Measurements from ENCODE around the gene MRPS22.

Gene MRPS22

DNA sequence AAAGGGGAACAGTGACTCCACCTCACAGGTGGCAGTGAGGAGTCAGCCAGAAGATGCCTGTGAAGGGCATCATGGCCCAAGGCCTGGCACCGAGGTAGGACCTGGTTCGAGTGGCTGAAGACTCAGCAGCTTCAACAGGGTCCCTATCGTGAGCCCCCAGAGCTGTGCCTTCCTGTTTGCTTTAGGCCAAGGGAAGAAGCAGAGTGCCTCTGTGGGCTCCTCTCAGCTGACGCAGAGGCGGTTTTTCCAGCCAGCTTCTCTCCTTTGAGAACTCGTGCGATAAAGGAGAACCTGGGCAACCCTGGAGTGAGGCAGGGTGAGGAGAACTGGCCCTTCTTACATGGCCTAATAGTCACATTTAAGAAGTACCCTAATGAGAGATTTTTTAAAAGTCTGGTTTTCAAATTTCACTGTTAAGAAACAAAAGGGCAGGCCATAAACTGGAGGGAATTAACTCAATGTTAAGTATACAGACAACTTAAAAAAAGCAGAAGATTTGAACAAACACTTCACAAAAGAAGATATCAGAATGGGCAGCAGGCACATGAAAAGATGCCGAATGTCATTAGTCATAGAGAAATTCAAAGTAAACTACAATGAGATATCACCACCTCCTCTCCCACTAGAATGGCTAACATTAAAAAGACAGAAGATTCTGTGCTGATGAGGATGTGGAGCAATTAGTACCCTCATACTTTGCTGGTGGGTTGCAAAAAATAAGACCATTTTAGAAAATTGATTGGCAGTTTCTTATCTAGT is 23.1 kb upstream of the MRPS22 start:
- ChIA-PET POLR2A (no interaction called here), CTCF (no interaction called here)
- no peak for DNase-seq (ENCODE audit: extremely low spot score)
- TF ChIP-seq FOXM1 (IDR thresholded peaks at IDR 0.05; ENCODE audit: borderline replicate concordance), result no peak
- TF ChIP-seq TARDBP (IDR thresholded peaks at IDR 0.05), result no peak

DNA sequence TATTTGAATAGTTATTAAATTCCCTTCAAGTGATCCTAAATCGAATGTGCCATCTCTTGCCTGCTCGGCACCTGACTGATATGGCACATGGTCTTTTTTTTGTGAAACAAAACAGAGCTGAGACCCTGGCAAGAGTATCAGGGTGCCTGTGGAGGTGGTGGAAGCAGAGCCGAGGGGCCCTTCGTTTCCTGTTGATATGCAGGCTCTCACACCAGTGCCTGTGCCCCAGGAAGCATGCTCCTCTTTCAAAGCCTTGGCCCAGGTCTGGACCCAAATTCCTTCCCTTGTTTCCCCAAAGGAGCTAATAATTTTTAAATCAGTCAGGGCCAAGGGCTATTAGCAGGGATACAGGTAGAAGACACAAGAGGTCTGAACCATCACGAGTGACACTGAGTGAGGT is 21.5 kb upstream of the MRPS22 start:
- POLR2A ChIA-PET, result no interaction called here
- no peak for DNase-seq (ENCODE audit: extremely low spot score)
- CTCF ChIA-PET, result no interaction called here
- TF ChIP-seq ZNF384 (IDR thresholded peaks at IDR 0.05) (no peak), SP1 (IDR thresholded peaks at IDR 0.05) (no peak)

DNA sequence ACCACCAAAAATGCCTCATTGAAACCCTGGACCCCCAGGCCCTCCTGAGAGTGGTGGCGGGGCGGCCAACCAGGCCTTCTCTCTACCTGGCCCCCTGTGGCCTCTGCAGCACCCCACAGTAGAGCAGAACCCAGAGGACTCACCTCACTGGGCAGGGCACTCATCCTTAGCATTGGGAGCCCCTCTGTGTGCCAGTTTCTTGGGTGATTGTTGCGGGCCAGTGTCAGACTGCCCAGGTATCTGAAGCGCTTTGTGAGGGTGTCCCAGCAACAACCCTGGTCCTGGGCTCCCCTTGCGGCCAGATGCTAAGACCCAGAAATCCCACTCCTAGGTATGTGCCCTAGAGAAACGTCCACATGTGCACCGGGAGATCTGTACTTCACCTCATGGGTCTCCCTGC is 20.7 kb upstream of the MRPS22 start:
- DNase-seq (ENCODE audit: extremely low spot score), result no peak
- CTCF ChIA-PET, result no interaction called here
- POLR2A ChIA-PET, result no interaction called here
- TF ChIP-seq ELF4 (IDR thresholded peaks at IDR 0.05), result no peak
- no peak for TF ChIP-seq BHLHE40 (IDR thresholded peaks at IDR 0.05; ENCODE audit: borderline replicate concordance)
- no peak for TF ChIP-seq HDGF (IDR thresholded peaks at IDR 0.05; ENCODE audit: borderline replicate concordance)
- no peak for TF ChIP-seq FOXK2 (IDR thresholded peaks at IDR 0.05)
- TF ChIP-seq NFRKB (IDR thresholded peaks at IDR 0.05), result no peak
- no peak for TF ChIP-seq SUZ12 (IDR thresholded peaks at IDR 0.05)
- no peak for TF ChIP-seq FOXM1 (IDR thresholded peaks at IDR 0.05; ENCODE audit: borderline replicate concordance)
- no peak for TF ChIP-seq ARNT (IDR thresholded peaks at IDR 0.05)
- TF ChIP-seq TARDBP (IDR thresholded peaks at IDR 0.05), result no peak
- no peak for TF ChIP-seq SP1 (IDR thresholded peaks at IDR 0.05)
- no peak for TF ChIP-seq CTBP1 (IDR thresholded peaks at IDR 0.05; ENCODE audit: borderline replicate concordance)
- no peak for TF ChIP-seq FOXA1 (IDR thresholded peaks at IDR 0.05)
- TF ChIP-seq, protein P1, sequence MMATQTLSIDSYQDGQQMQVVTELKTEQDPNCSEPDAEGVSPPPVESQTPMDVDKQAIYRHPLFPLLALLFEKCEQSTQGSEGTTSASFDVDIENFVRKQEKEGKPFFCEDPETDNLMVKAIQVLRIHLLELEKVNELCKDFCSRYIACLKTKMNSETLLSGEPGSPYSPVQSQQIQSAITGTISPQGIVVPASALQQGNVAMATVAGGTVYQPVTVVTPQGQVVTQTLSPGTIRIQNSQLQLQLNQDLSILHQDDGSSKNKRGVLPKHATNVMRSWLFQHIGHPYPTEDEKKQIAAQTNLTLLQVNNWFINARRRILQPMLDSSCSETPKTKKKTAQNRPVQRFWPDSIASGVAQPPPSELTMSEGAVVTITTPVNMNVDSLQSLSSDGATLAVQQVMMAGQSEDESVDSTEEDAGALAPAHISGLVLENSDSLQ (IDR thresholded peaks at IDR 0.05), result no peak
- TF ChIP-seq L3MBTL2 (conservative IDR thresholded peaks at IDR 0.05), result no peak
- no peak for TF ChIP-seq ZNF384 (IDR thresholded peaks at IDR 0.05)

DNA sequence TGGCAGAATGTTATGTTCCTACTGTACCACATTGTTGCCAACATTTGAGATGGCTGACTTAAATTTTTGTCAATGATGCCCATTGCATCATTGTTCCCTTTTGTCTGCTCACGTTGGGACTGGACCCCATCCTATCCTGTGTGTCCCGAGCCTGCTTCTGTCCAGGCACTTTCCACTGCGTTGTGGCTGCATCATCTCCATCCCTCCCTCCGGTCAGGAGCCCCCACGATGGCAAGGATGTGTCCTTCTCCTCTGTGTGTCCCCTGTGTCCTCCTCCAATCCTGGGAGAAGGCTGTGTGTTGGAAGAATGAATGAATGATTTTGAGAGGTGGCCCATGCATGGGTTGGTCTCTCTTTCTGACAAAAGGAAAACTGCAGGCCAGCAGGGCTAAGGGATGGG is 19.4 kb upstream of the MRPS22 start:
- ChIA-PET POLR2A (no interaction called here), CTCF (no interaction called here)
- TF ChIP-seq TARDBP (IDR thresholded peaks at IDR 0.05) (no peak), FOXM1 (IDR thresholded peaks at IDR 0.05; ENCODE audit: borderline replicate concordance) (no peak), ZNF384 (IDR thresholded peaks at IDR 0.05) (no peak), NFRKB (IDR thresholded peaks at IDR 0.05) (no peak), CTBP1 (IDR thresholded peaks at IDR 0.05; ENCODE audit: borderline replicate concordance) (no peak), FOXA1 (IDR thresholded peaks at IDR 0.05) (no peak), L3MBTL2 (conservative IDR thresholded peaks at IDR 0.05) (no peak), ELF4 (IDR thresholded peaks at IDR 0.05) (no peak), SUZ12 (IDR thresholded peaks at IDR 0.05) (no peak), FOXK2 (IDR thresholded peaks at IDR 0.05) (no peak), SP1 (IDR thresholded peaks at IDR 0.05) (no peak), LEF1 (IDR thresholded peaks at IDR 0.05; ENCODE audit: borderline replicate concordance) (no peak), HDGF (IDR thresholded peaks at IDR 0.05; ENCODE audit: borderline replicate concordance) (no peak), ARNT (IDR thresholded peaks at IDR 0.05) (no peak)
- TF ChIP-seq, protein P1 (IDR thresholded peaks at IDR 0.05), result no peak
- DNase-seq (ENCODE audit: extremely low spot score), result no peak

DNA sequence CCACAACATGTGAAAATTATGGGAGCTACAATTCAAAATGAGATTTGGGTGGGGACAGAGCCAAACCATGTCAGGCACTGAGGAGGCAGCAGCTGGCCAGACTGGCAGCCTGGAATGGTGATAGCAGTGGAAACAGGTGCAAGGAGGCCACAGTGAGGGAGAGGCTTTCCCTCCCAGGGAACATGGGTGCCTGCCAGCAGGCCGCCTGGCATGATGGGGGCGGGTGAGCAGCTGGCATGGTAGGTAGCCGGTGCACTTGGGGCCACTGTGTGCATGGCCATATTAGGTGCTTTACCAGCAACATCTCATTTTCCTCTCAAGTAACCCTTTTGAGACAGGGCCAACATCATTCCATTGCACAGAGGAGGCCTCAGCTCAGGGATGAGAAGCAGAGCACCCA is 18.3 kb upstream of the MRPS22 start:
- ChIA-PET POLR2A (no interaction called here), CTCF (no interaction called here)
- TF ChIP-seq, protein P1 (IDR thresholded peaks at IDR 0.05), result no peak
- TF ChIP-seq BHLHE40 (IDR thresholded peaks at IDR 0.05; ENCODE audit: borderline replicate concordance), result no peak
- no peak for TF ChIP-seq LEF1 (IDR thresholded peaks at IDR 0.05; ENCODE audit: borderline replicate concordance)
- no peak for TF ChIP-seq CTBP1 (IDR thresholded peaks at IDR 0.05; ENCODE audit: borderline replicate concordance)
- no peak for TF ChIP-seq ELF4 (IDR thresholded peaks at IDR 0.05)
- TF ChIP-seq NFRKB (IDR thresholded peaks at IDR 0.05), result no peak
- no peak for TF ChIP-seq SP1 (IDR thresholded peaks at IDR 0.05)
- TF ChIP-seq FOXK2 (IDR thresholded peaks at IDR 0.05), result no peak
- no peak for TF ChIP-seq FOXA1 (IDR thresholded peaks at IDR 0.05)
- no peak for TF ChIP-seq ZNF384 (IDR thresholded peaks at IDR 0.05)
- no peak for TF ChIP-seq FOXM1 (IDR thresholded peaks at IDR 0.05; ENCODE audit: borderline replicate concordance)
- TF ChIP-seq SUZ12 (IDR thresholded peaks at IDR 0.05), result no peak
- no peak for TF ChIP-seq ARNT (IDR thresholded peaks at IDR 0.05)

DNA sequence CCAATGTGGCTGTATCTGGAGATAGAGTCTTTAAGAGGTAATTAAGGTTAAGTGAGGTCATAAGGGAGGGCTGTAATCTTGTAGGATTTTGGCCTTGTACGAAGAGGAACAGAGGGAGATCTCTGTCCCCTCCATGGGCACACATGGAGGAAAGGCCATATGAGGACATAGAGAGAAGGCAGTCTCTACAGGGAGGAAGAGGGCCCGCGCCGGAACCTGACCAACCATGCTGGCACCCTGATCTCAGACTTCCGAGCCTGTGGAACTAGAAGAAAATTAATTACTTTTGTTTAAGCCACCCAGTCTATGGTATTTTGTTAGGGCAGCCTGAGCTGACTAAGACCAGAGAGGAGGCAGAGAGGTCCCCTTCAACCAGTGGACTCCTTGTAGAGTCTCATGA is 17.7 kb upstream of the MRPS22 start:
- no peak for TF ChIP-seq SP1 (IDR thresholded peaks at IDR 0.05)
- no peak for TF ChIP-seq FOXK2 (IDR thresholded peaks at IDR 0.05)
- no peak for TF ChIP-seq ARNT (IDR thresholded peaks at IDR 0.05)
- no peak for TF ChIP-seq FOXA1 (IDR thresholded peaks at IDR 0.05)
- TF ChIP-seq ZNF384 (IDR thresholded peaks at IDR 0.05), result no peak
- no peak for TF ChIP-seq LEF1 (IDR thresholded peaks at IDR 0.05; ENCODE audit: borderline replicate concordance)
- DNase-seq (ENCODE audit: extremely low spot score), result no peak
- ChIA-PET CTCF (no interaction called here), POLR2A (no interaction called here)

More for the DNA sequence above, 18.3 kb upstream of the MRPS22 start:
- no peak for DNase-seq (ENCODE audit: extremely low spot score)

DNA sequence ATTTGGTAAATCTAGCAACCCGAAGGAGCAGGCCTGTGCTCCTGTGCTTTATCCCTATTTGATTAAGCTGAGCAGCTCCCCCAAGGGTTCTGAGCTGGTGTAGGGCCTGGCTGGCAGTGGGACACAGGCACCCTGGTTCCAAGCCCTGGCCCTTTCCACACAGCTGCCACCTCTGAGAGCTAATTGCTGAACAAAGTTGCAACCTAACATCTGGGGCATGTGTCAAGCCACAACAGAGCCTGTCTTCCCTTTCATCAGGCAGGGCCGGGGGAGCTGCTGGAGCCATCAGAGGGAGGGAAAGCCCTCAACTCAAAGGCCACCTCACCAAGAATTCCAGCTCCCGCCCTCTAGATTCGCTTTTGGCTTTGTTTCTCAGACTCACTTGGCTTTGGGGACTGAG is 17.1 kb upstream of the MRPS22 start:
- CTCF ChIA-PET, result no interaction called here
- no peak for DNase-seq (ENCODE audit: extremely low spot score)
- TF ChIP-seq ARNT (IDR thresholded peaks at IDR 0.05), result no peak
- POLR2A ChIA-PET, result no interaction called here

Data from HEK293T (cell line).